HG03139 (cell line): ENCODE data around the gene SPDYE18.
"Not testable (repeated sequence)": the region's sequence is repeated elsewhere in the genome, so short reads cannot be mapped to it uniquely, and the experiment has no call there.

Source experiments
- ATAC-seq: cut with Tn5 transposase; IDR thresholded peaks from one replicate; pipeline ENCODE4 v1.9.1; 2021; ENCODE audit not compliant: unreplicated experiment

Gene SPDYE18

GRCh38 chr7:77006127-77007110, 55.9 kb downstream of the SPDYE18 start:
- not testable (repeated sequence) for ATAC-seq

DNA sequence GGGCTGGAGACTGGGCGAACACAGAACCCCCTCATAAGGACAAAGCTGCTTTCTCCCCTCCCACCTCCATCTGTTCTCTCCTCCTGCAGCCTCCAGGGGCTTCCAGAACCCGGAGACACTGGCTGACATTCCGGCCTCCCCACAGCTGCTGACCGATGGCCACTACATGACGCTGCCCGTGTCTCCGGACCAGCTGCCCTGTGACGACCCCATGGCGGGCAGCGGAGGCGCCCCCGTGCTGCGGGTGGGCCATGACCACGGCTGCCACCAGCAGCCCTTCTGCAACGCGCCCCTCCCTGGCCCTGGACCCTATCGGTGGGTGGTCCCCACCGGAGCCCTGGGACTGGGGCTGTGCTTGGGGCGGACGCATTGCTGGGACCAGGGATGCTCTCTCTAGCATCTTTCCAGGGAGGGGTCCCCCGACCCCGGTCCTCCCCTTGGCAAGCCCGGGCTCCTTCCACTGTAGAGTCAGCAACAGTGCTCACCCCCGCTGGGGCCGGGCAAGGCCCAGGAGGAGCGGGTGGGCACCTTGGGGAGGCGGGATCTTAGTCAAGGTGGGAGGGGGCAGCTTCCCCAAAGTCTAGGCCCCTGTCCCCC, 56.8 kb downstream of the SPDYE18 start:
- ATAC-seq = not testable (repeated sequence)

DNA sequence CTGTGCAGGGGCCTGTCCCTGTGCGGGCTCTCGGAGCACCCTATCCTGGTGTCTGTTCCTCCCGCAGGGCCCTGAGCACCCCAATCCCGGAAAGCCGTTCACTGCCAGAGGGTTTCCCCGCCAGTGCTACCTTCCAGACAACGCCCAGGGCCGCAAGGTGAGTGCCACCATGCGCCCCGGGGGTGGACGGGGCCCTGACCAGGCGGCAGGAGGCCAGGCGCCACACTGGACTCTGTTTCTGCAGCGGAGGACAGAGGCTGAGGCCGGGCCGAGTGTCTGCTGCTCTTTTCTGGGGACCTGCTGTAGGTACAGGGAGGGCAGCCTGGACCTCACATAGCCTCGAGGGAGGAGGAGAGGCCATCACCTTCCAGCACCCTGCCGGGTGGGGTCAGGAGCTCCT, 58.2 kb downstream of the SPDYE18 start:
- not testable (repeated sequence) for ATAC-seq

GRCh38 chr7:77003241-77003640, 59.1 kb downstream of the SPDYE18 start:
- ATAC-seq = not testable (repeated sequence)

- not testable (repeated sequence) for ATAC-seq
These were observed 59.6 kb downstream of the SPDYE18 start for GRCh38 chr7:77002678-77003233.

DNA sequence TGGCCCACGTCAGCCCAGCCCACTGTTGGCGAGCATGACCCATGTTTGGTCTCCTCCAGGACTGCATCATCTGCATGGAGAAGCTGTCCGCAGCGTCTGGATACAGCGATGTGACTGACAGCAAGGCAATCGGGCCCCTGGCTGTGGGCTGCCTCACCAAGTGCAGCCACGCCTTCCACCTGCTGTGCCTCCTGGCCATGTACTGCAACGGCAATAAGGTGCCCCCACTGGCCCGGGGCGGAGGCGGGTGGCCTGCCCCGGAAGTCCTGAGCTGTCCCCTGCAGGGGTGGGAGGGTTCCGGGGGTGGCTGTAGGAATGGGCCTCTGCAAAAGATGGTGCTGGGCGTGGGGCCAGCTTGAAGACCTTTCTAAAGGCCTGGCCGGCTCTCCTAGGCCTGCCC, 60.3 kb downstream of the SPDYE18 start:
- ATAC-seq = not testable (repeated sequence)
